HepG2 (cell line): Measurements from ENCODE around the gene PMFBP1. TPM values are rescaled to one million over a fixed set of nuclear protein-coding genes. Genes with fewer than 3 reads are reported as not detected.

Source experiments
- CENPT ChIP-seq: sonication (generic); formaldehyde crosslinking; IDR thresholded peaks from 2 replicates; pipeline ENCODE4 v1.8.0; 2022; ENCODE audit warnings: low read depth, mild to moderate bottlenecking, moderate library complexity, missing genetic modification reagents
- KLF13 ChIP-seq: sonication (generic); formaldehyde crosslinking; IDR thresholded peaks from 2 replicates; pipeline ENCODE4 v1.4.0; 2020; ENCODE audit warnings: mild to moderate bottlenecking, missing genetic modification reagents
- NR3C1 ChIP-seq: sonication (generic); formaldehyde crosslinking; IDR thresholded peaks from 2 replicates; pipeline ENCODE4 v1.4.0; 2020; ENCODE audit warnings: missing genetic modification reagents
- ZNF878 ChIP-seq: sonication (generic); formaldehyde crosslinking; IDR thresholded peaks from 2 replicates; pipeline ENCODE4 v1.8.1; 2023; ENCODE audit warnings: mild to moderate bottlenecking, missing genetic modification reagents, moderate library complexity
- polyA plus RNA-seq, 8 experiments: library from polyadenylated mRNA; depleted of rRNA in 3 of 8; stranded (reverse) in 7 of 8; unstranded in 1 of 8; fragments of >200 nt; fragmentation: Illumina TruSeq in 4 of 8; extraction: Trizol in 4 of 8; gene quantifications; 2 replicates each; pipeline versions ENCODE4 v1.2.1 to v1.2.3, GENCODE V29; 2011 to 2016; ENCODE audit warnings: low read depth in 4 of 8, missing spikeins in 1 of 8, mixed read lengths in 1 of 8; ENCODE audit not compliant: insufficient read depth in 1 of 8
- total RNA-seq, 5 experiments: library from RNA; depleted of rRNA; stranded (reverse); fragments of >200 nt; fragmentation: Illumina TruSeq; extraction: Trizol; gene quantifications; 2 replicates each; pipeline ENCODE4 v1.2.3, GENCODE V29; 2016; ENCODE audit warnings: low read depth in 1 of 5
- TF ChIP-seq, protein P1 (sequence below): IDR thresholded peaks from 2 replicates; pipeline ENCODE4 v1.6.1; 2012; ENCODE audit warnings: low read length, improper control_type of control experiment
- TF ChIP-seq, protein P2 (sequence below): IDR thresholded peaks from 2 replicates; pipeline ENCODE4 v1.6.1; 2016; ENCODE audit warnings: control low read depth
- TF ChIP-seq, protein P3 (sequence below): IDR thresholded peaks from 2 replicates; pipeline ENCODE4 v1.6.1; 2016; ENCODE audit warnings: low read depth, missing genetic modification reagents, missing compliant biosample characterization

Gene PMFBP1
- total and polyA plus RNA-seq, 2 of the 13 experiments (the other 11 are each of a cell fraction or from before 2014, with no cell fraction given) = 1.9 to 3.8 TPM

DNA sequence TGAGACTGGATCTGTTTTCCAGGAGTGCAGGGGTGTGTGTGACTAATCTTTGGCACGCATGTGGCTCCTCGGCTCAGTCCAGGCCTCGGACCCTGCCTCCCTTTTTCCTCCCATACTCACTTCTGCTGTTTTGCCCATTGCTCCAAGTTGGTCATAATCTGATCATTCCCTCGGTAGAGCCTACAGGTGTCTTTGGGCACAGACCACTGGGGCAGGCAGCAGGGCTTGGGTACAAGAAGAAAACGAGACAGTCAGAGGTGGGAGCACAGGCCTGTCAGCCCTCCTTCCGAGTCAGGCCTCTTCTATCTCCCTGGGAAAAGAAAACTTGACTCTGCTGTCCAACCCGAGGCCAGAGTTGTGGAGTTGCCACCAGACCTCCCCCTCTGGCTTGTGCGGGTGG, 48.5 kb downstream of the PMFBP1 start (continued):
- TF ChIP-seq, protein P1, sequence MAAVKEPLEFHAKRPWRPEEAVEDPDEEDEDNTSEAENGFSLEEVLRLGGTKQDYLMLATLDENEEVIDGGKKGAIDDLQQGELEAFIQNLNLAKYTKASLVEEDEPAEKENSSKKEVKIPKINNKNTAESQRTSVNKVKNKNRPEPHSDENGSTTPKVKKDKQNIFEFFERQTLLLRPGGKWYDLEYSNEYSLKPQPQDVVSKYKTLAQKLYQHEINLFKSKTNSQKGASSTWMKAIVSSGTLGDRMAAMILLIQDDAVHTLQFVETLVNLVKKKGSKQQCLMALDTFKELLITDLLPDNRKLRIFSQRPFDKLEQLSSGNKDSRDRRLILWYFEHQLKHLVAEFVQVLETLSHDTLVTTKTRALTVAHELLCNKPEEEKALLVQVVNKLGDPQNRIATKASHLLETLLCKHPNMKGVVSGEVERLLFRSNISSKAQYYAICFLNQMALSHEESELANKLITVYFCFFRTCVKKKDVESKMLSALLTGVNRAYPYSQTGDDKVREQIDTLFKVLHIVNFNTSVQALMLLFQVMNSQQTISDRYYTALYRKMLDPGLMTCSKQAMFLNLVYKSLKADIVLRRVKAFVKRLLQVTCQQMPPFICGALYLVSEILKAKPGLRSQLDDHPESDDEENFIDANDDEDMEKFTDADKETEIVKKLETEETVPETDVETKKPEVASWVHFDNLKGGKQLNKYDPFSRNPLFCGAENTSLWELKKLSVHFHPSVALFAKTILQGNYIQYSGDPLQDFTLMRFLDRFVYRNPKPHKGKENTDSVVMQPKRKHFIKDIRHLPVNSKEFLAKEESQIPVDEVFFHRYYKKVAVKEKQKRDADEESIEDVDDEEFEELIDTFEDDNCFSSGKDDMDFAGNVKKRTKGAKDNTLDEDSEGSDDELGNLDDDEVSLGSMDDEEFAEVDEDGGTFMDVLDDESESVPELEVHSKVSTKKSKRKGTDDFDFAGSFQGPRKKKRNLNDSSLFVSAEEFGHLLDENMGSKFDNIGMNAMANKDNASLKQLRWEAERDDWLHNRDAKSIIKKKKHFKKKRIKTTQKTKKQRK = no peak
- TF ChIP-seq, protein P2, sequence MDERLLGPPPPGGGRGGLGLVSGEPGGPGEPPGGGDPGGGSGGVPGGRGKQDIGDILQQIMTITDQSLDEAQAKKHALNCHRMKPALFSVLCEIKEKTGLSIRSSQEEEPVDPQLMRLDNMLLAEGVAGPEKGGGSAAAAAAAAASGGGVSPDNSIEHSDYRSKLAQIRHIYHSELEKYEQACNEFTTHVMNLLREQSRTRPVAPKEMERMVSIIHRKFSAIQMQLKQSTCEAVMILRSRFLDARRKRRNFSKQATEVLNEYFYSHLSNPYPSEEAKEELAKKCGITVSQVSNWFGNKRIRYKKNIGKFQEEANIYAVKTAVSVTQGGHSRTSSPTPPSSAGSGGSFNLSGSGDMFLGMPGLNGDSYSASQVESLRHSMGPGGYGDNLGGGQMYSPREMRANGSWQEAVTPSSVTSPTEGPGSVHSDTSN (CRISPR knock-in tag) = no peak
- TF ChIP-seq, protein P3, sequence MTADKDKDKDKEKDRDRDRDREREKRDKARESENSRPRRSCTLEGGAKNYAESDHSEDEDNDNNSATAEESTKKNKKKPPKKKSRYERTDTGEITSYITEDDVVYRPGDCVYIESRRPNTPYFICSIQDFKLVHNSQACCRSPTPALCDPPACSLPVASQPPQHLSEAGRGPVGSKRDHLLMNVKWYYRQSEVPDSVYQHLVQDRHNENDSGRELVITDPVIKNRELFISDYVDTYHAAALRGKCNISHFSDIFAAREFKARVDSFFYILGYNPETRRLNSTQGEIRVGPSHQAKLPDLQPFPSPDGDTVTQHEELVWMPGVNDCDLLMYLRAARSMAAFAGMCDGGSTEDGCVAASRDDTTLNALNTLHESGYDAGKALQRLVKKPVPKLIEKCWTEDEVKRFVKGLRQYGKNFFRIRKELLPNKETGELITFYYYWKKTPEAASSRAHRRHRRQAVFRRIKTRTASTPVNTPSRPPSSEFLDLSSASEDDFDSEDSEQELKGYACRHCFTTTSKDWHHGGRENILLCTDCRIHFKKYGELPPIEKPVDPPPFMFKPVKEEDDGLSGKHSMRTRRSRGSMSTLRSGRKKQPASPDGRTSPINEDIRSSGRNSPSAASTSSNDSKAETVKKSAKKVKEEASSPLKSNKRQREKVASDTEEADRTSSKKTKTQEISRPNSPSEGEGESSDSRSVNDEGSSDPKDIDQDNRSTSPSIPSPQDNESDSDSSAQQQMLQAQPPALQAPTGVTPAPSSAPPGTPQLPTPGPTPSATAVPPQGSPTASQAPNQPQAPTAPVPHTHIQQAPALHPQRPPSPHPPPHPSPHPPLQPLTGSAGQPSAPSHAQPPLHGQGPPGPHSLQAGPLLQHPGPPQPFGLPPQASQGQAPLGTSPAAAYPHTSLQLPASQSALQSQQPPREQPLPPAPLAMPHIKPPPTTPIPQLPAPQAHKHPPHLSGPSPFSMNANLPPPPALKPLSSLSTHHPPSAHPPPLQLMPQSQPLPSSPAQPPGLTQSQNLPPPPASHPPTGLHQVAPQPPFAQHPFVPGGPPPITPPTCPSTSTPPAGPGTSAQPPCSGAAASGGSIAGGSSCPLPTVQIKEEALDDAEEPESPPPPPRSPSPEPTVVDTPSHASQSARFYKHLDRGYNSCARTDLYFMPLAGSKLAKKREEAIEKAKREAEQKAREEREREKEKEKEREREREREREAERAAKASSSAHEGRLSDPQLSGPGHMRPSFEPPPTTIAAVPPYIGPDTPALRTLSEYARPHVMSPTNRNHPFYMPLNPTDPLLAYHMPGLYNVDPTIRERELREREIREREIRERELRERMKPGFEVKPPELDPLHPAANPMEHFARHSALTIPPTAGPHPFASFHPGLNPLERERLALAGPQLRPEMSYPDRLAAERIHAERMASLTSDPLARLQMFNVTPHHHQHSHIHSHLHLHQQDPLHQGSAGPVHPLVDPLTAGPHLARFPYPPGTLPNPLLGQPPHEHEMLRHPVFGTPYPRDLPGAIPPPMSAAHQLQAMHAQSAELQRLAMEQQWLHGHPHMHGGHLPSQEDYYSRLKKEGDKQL = no peak
- TF ChIP-seq ZNF878 = no peak
- no peak for TF ChIP-seq KLF13 (CRISPR knock-in tag)
- TF ChIP-seq CENPT (CRISPR knock-in tag) = no peak
- no peak for TF ChIP-seq NR3C1 (CRISPR knock-in tag)
